Measurements from ENCODE around the gene GNB2. TPM values are rescaled to one million over a fixed set of nuclear protein-coding genes. Genes with fewer than 3 reads are reported as not detected.
A peak's percentile ranks its signal among the peaks of the same experiment; 100 is the strongest.

Gene GNB2
- total and polyA plus RNA-seq, 2 of the 13 experiments (the other 11 are each of a cell fraction or from before 2014, with no cell fraction given): 48.3 to 67.1 TPM

DNA sequence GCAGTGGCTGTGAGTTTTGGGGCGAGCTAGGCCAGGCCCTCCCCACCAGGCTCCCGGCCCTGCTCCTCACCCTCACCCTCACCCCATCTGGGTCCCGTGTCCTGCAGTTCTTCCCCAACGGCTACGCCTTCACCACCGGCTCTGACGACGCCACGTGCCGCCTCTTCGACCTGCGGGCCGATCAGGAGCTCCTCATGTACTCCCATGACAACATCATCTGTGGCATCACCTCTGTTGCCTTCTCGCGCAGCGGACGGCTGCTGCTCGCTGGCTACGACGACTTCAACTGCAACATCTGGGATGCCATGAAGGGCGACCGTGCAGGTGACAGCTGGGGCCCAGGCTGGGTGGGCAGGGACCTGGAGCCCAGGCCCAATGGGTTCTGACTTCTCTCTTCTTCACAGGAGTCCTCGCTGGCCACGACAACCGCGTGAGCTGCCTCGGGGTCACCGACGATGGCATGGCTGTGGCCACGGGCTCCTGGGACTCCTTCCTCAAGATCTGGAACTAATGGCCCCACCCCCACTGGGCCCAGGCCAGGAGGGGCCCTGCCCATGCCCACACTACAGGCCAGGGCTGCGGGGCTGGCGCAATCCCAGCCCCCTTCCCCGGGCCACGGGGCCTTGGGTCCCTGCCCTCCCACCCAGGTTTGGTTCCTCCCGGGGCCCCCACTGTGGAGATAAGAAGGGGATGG is 4.9 kb downstream of the GNB2 start:
- Histone ChIP-seq H3K9me3 (ENCODE audit: low read length) (no peaks in the 10 kb centered on the region), H3K9ac (ENCODE audit: insufficient read depth, low read depth, low read length) (no peak overlapping the region), H3K4me1 (ENCODE audit: insufficient read depth, low read length) (peaks cover 32% of the 10 kb centered on the region), H3K36me3 (replicated peaks in 1 of 2; ENCODE audit: control insufficient read depth in 1 of 2, insufficient read depth in 2 of 2, low read length in 2 of 2) (peaks cover 28 to 37% of the 10 kb centered on the region in 2 experiments; a peak in 4 of 5 replicates), H3K4me2 (ENCODE audit: low read depth, low read length) (no peak overlapping the region), H4K20me1 (ENCODE audit: insufficient read depth, low read length) (peaks cover 8% of the 10 kb centered on the region; the same call in 1 of the 2 replicates), H3K4me3 (replicated peaks in 1 of 3; ENCODE audit: insufficient read depth in 1 of 3, low read depth in 2 of 3, low read length in 3 of 3) (no peak overlapping the region), H2AFZ (ENCODE audit: low read length) (no peak overlapping the region), H3K27ac (ENCODE audit: extremely low read length, insufficient read depth, low read length) (no peak overlapping the region), H3K79me2 (ENCODE audit: insufficient read depth, low read length) (peaks cover 9% of the 10 kb centered on the region), H3K27me3 (ENCODE audit: control insufficient read depth in 1 of 2, insufficient read depth in 2 of 2, low read length in 2 of 2) (no peaks in the 10 kb centered on the region)
- 98% methylated on average over 23 of the region's 35 CpGs for WGBS (ENCODE audit: low lambda C conversion rate)
- FAIRE-seq: no peak
- CTCF ChIA-PET (ENCODE audit: low intra/inter-chr PET ratio, low total read pairs): no interaction called here
- no peak for ATAC-seq
- in situ Hi-C loops (cut with HindIII; ENCODE audit: extremely low pct_ligation_motif_present, low pct_unique_long_range_greater_than_20kb): no loop called here
- BruUV-seq (replicated peaks): TSS peak; percentile 62
- intact Hi-C loops (cut with micrococcal nuclease; ENCODE audit: unreplicated experiment): no loop called here
- POLR2A ChIA-PET: interaction anchor here (1.0 to 1.8 kb wide), 4 partner anchors 27 to 92 kb away, joined by 3 to 6 read pairs (median 3); partner anchors contain the start of genes FBXO24, LRCH4, MOSPD3 and POP7
- DNase-seq (ENCODE audit: low spot score): no peak
- peak; percentile 98 for TF ChIP-seq AGO2 (optimal IDR thresholded peaks at IDR 0.05; ENCODE audit: low read depth, low read length)
- TF ChIP-seq, protein P1, sequence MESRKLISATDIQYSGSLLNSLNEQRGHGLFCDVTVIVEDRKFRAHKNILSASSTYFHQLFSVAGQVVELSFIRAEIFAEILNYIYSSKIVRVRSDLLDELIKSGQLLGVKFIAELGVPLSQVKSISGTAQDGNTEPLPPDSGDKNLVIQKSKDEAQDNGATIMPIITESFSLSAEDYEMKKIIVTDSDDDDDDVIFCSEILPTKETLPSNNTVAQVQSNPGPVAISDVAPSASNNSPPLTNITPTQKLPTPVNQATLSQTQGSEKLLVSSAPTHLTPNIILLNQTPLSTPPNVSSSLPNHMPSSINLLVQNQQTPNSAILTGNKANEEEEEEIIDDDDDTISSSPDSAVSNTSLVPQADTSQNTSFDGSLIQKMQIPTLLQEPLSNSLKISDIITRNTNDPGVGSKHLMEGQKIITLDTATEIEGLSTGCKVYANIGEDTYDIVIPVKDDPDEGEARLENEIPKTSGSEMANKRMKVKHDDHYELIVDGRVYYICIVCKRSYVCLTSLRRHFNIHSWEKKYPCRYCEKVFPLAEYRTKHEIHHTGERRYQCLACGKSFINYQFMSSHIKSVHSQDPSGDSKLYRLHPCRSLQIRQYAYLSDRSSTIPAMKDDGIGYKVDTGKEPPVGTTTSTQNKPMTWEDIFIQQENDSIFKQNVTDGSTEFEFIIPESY (CRISPR knock-in tag; IDR thresholded peaks at IDR 0.05): peak; percentile 22; the same call in 1 of the 2 replicates
- TF ChIP-seq ZBTB38 (CRISPR knock-in tag; IDR thresholded peaks at IDR 0.05): peak; percentile 71; the same call in 1 of the 2 replicates
- TF ChIP-seq, protein P2, sequence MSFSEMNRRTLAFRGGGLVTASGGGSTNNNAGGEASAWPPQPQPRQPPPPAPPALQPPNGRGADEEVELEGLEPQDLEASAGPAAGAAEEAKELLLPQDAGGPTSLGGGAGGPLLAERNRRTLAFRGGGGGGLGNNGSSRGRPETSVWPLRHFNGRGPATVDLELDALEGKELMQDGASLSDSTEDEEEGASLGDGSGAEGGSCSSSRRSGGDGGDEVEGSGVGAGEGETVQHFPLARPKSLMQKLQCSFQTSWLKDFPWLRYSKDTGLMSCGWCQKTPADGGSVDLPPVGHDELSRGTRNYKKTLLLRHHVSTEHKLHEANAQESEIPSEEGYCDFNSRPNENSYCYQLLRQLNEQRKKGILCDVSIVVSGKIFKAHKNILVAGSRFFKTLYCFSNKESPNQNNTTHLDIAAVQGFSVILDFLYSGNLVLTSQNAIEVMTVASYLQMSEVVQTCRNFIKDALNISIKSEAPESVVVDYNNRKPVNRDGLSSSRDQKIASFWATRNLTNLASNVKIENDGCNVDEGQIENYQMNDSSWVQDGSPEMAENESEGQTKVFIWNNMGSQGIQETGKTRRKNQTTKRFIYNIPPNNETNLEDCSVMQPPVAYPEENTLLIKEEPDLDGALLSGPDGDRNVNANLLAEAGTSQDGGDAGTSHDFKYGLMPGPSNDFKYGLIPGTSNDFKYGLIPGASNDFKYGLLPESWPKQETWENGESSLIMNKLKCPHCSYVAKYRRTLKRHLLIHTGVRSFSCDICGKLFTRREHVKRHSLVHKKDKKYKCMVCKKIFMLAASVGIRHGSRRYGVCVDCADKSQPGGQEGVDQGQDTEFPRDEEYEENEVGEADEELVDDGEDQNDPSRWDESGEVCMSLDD (CRISPR knock-in tag; IDR thresholded peaks at IDR 0.05; ENCODE audit: borderline replicate concordance): no peak
- TF ChIP-seq ZSCAN20 (CRISPR knock-in tag; IDR thresholded peaks at IDR 0.05; ENCODE audit: borderline replicate concordance): no peak
- TF ChIP-seq FIP1L1 (IDR thresholded peaks at IDR 0.05; ENCODE audit: borderline replicate concordance, insufficient read depth, low read depth, low read length): 0 out of 2 replicates have a peak, but pooled peaks have one; percentile 38
- TF ChIP-seq RBFOX2 (IDR thresholded peaks at IDR 0.05; ENCODE audit: low read depth, low read length): peak; percentile 69
- 0 out of 2 replicates have a peak, but pooled peaks have one; percentile 17 for TF ChIP-seq POLR2AphosphoS5 (IDR thresholded peaks at IDR 0.05; ENCODE audit: low read depth, low read length)
- peak; percentile 20 for TF ChIP-seq HNRNPK (IDR thresholded peaks at IDR 0.05; ENCODE audit: low read depth, low read length, poor library complexity, severe bottlenecking)
- peak; percentile 72 for TF ChIP-seq AGO1 (IDR thresholded peaks at IDR 0.05; ENCODE audit: low read depth, low read length, poor library complexity, severe bottlenecking)
- 0 out of 2 replicates have a peak, but pooled peaks have one; percentile 12 for TF ChIP-seq ZNF235 (CRISPR knock-in tag; IDR thresholded peaks at IDR 0.05; ENCODE audit: borderline replicate concordance)
- TF ChIP-seq ZBTB7B (CRISPR knock-in tag; IDR thresholded peaks at IDR 0.05): no peak
- peak in 1 of 2 experiments; percentile 40; a peak in 1 of 4 replicates for TF ChIP-seq POLR2A (IDR thresholded peaks at IDR 0.05; ENCODE audit: insufficient read depth in 1 of 2, low read depth in 2 of 2, low read length in 2 of 2)
- no peak for TF ChIP-seq NCOR1 (IDR thresholded peaks at IDR 0.05; ENCODE audit: borderline replicate concordance, low read length)
- no peak for TF ChIP-seq ZNF136 (CRISPR knock-in tag; IDR thresholded peaks at IDR 0.05; ENCODE audit: low read depth)
